BLaER1 (cell line): ENCODE results near the gene PRRG1.
A peak's percentile ranks its signal among the peaks of the same experiment; 100 is the strongest.
"Not testable (repeated sequence)": the region's sequence is repeated elsewhere in the genome, so short reads cannot be mapped to it uniquely, and the experiment has no call there.

ENCODE experiments used
- H3K27ac ChIP-seq: shearing (Covaris generic); formaldehyde crosslinking; 2 replicates; pipeline ENCODE4 v1.8.1; 2022
- H3K27me3 ChIP-seq: shearing (Covaris generic); formaldehyde crosslinking; 2 replicates; pipeline ENCODE4 v1.8.1; 2022
- H3K36me3 ChIP-seq: shearing (Covaris generic); formaldehyde crosslinking; 2 replicates; pipeline ENCODE4 v1.8.1; 2022
- H3K4me1 ChIP-seq: shearing (Covaris generic); formaldehyde crosslinking; 2 replicates; pipeline ENCODE4 v1.8.1; 2022
- H3K4me2 ChIP-seq: shearing (Covaris generic); formaldehyde crosslinking; 2 replicates; pipeline ENCODE4 v1.8.1; 2022
- H3K4me3 ChIP-seq: shearing (Covaris generic); formaldehyde crosslinking; 2 replicates; pipeline ENCODE4 v1.8.1; 2022
- H3K9ac ChIP-seq: shearing (Covaris generic); formaldehyde crosslinking; 2 replicates; pipeline ENCODE4 v1.8.1; 2022
- H3K9me3 ChIP-seq: shearing (Covaris generic); formaldehyde crosslinking; 2 replicates; pipeline ENCODE4 v1.8.1; 2022
- H4K20me1 ChIP-seq: shearing (Covaris generic); formaldehyde crosslinking; 2 replicates; pipeline ENCODE4 v1.8.1; 2022
- Cebpa-rat ChIP-seq: shearing (Covaris generic); IDR thresholded peaks from 2 replicates; pipeline ENCODE4 v1.8.1; 2022

The PRRG1 gene

GRCh38 chrX:37349221-37350033, at the start of gene PRRG1:
TSS of gene PRRG1 (plus strand) at chrX:37349364. CDS start at chrX:37406250, 56,886 bp downstream.
- no peak for TF ChIP-seq Cebpa-rat
- H3K27ac ChIP-seq, result no peak within 1 kb of the TSS
- no peaks in the 10 kb centered on the region for H3K4me1 ChIP-seq
- H3K36me3 ChIP-seq, result no peaks in the 10 kb centered on the region
- H3K9ac ChIP-seq, result no peak within 1 kb of the TSS
- no peak within 1 kb of the TSS for H3K4me3 ChIP-seq
- H3K27me3 ChIP-seq, result no peaks in the 10 kb centered on the region
- peaks cover 11% of the 10 kb centered on the region for H3K9me3 ChIP-seq
- no peak within 1 kb of the TSS for H3K4me2 ChIP-seq
- H4K20me1 ChIP-seq, result no peaks in the 10 kb centered on the region

GRCh38 chrX:37302569-37302968, 46.6 kb upstream of the PRRG1 start:
- no peak overlapping the region for H3K27ac ChIP-seq
- H4K20me1 ChIP-seq, result no peaks in the 10 kb centered on the region
- no peaks in the 10 kb centered on the region for H3K27me3 ChIP-seq
- H3K4me2 ChIP-seq, result no peak overlapping the region
- H3K9me3 ChIP-seq, result no peaks in the 10 kb centered on the region
- no peak for TF ChIP-seq Cebpa-rat
- no peak overlapping the region for H3K4me3 ChIP-seq
- H3K9ac ChIP-seq, result no peak overlapping the region
- no peaks in the 10 kb centered on the region for H3K4me1 ChIP-seq
- no peaks in the 10 kb centered on the region for H3K36me3 ChIP-seq

- not testable (repeated sequence) for H3K4me3 ChIP-seq, H3K36me3 ChIP-seq, H3K4me1 ChIP-seq, H3K9me3 ChIP-seq, H3K27me3 ChIP-seq, H3K27ac ChIP-seq, H3K9ac ChIP-seq, H3K4me2 ChIP-seq, H4K20me1 ChIP-seq
Observed at GRCh38 chrX:37305238-37305637, 43.9 kb upstream of the PRRG1 start.

GRCh38 chrX:37314531-37314930, 34.6 kb upstream of the PRRG1 start:
- TF ChIP-seq Cebpa-rat, result no peak
- Histone ChIP-seq H3K4me3 (no peak overlapping the region), H3K4me2 (no peak overlapping the region), H3K27me3 (no peaks in the 10 kb centered on the region), H3K9me3 (no peaks in the 10 kb centered on the region), H3K9ac (no peak overlapping the region), H3K36me3 (no peaks in the 10 kb centered on the region), H3K4me1 (peaks cover 2% of the 10 kb centered on the region), H3K27ac (no peak overlapping the region), H4K20me1 (no peaks in the 10 kb centered on the region)

GRCh38 chrX:37315511-37316248, 33.5 kb upstream of the PRRG1 start:
- Histone ChIP-seq H3K27ac (no peak overlapping the region), H4K20me1 (no peaks in the 10 kb centered on the region), H3K4me2 (no peak overlapping the region), H3K4me1 (peaks cover 14% of the 10 kb centered on the region), H3K4me3 (no peak overlapping the region), H3K9me3 (no peaks in the 10 kb centered on the region), H3K36me3 (no peaks in the 10 kb centered on the region), H3K27me3 (no peaks in the 10 kb centered on the region), H3K9ac (no peak overlapping the region)
- TF ChIP-seq Cebpa-rat, result no peak

GRCh38 chrX:37320541-37321203, 28.5 kb upstream of the PRRG1 start:
- H3K4me1 ChIP-seq, result peaks cover 17% of the 10 kb centered on the region
- no peaks in the 10 kb centered on the region for H3K9me3 ChIP-seq
- no peak overlapping the region for H3K4me3 ChIP-seq
- H3K27ac ChIP-seq, result no peak overlapping the region
- no peaks in the 10 kb centered on the region for H3K36me3 ChIP-seq
- H3K4me2 ChIP-seq, result peak overlapping the region; percentile 56
- no peaks in the 10 kb centered on the region for H3K27me3 ChIP-seq
- H3K9ac ChIP-seq, result no peak overlapping the region
- H4K20me1 ChIP-seq, result no peaks in the 10 kb centered on the region
- TF ChIP-seq Cebpa-rat, result no peak

GRCh38 chrX:37330642-37331041, 18.5 kb upstream of the PRRG1 start:
- no peaks in the 10 kb centered on the region for H4K20me1 ChIP-seq
- TF ChIP-seq Cebpa-rat, result no peak
- H3K36me3 ChIP-seq, result no peaks in the 10 kb centered on the region
- H3K27me3 ChIP-seq, result peaks cover 13% of the 10 kb centered on the region; the same call in 1 of the 2 replicates
- no peaks in the 10 kb centered on the region for H3K9me3 ChIP-seq
- no peak overlapping the region for H3K4me3 ChIP-seq
- H3K4me1 ChIP-seq, result no peaks in the 10 kb centered on the region
- H3K27ac ChIP-seq, result no peak overlapping the region
- H3K4me2 ChIP-seq, result no peak overlapping the region
- H3K9ac ChIP-seq, result no peak overlapping the region

- Histone ChIP-seq H3K27me3 (peaks cover 13% of the 10 kb centered on the region; the same call in 1 of the 2 replicates), H4K20me1 (no peaks in the 10 kb centered on the region), H3K36me3 (no peaks in the 10 kb centered on the region), H3K9me3 (no peaks in the 10 kb centered on the region), H3K4me2 (no peak overlapping the region), H3K9ac (no peak overlapping the region), H3K4me3 (no peak overlapping the region), H3K4me1 (no peaks in the 10 kb centered on the region), H3K27ac (no peak overlapping the region)
- TF ChIP-seq Cebpa-rat, result no peak
Observed at GRCh38 chrX:37331546-37331945, 17.6 kb upstream of the PRRG1 start.

GRCh38 chrX:37332055-37332454, 17.1 kb upstream of the PRRG1 start:
- H3K4me1 ChIP-seq, result no peaks in the 10 kb centered on the region
- H3K9ac ChIP-seq, result no peak overlapping the region
- no peak overlapping the region for H3K4me3 ChIP-seq
- H3K27ac ChIP-seq, result no peak overlapping the region
- H4K20me1 ChIP-seq, result no peaks in the 10 kb centered on the region
- no peaks in the 10 kb centered on the region for H3K36me3 ChIP-seq
- peaks cover 13% of the 10 kb centered on the region; the same call in 1 of the 2 replicates for H3K27me3 ChIP-seq
- H3K9me3 ChIP-seq, result no peaks in the 10 kb centered on the region
- H3K4me2 ChIP-seq, result no peak overlapping the region
- TF ChIP-seq Cebpa-rat, result no peak
